SK-N-MC (cell line): ENCODE data around the gene ADCY2.

ENCODE experiments used
- DNase-seq: peaks from one replicate; pipeline ENCODE4 v3.0.0-alpha.2; 2011; ENCODE audit warnings: low read depth, low spot score
- H3K27ac ChIP-seq: fragments of 200-600 bp; sonication (generic); 2 replicates; pipeline ENCODE4 v1.5.1; 2016; ENCODE audit warnings: mixed run types
- H3K36me3 ChIP-seq: fragments of 200-600 bp; sonication (generic); 2 replicates; pipeline ENCODE4 v1.6.1; 2017; ENCODE audit warnings: antibody characterized with exemption, low read length, mixed read lengths; ENCODE audit not compliant: insufficient read depth
- H3K4me3 ChIP-seq: fragments of 200-600 bp; sonication (generic); 2 replicates; pipeline ENCODE4 v1.5.1; 2016
- H3K9ac ChIP-seq: fragments of 200-600 bp; sonication (generic); 2 replicates; pipeline ENCODE4 v1.8.0; 2017; ENCODE audit warnings: mixed run types, mixed read lengths; ENCODE audit not compliant: insufficient read length
- H3K9me3 ChIP-seq: fragments of 200-600 bp; sonication (generic); 2 replicates; pipeline ENCODE4 v1.6.1; 2017; ENCODE audit warnings: low read depth, mild to moderate bottlenecking, antibody characterized with exemption, low read length, moderate library complexity, mixed read lengths
- EZH2 ChIP-seq: fragments of 200-600 bp; sonication (generic); IDR thresholded peaks from one replicate; pipeline ENCODE4 v1.6.1; 2017; ENCODE audit warnings: antibody characterized with exemption
- FOXP2 ChIP-seq: optimal IDR thresholded peaks from 2 replicates; pipeline ENCODE3; 2011; ENCODE audit warnings: mild to moderate bottlenecking, moderate library complexity; ENCODE audit not compliant: insufficient read depth; ENCODE audit errors: extremely low read length, control extremely low read depth
- POLR2AphosphoS5 ChIP-seq: IDR thresholded peaks from 2 replicates; pipeline ENCODE4 v1.6.1; 2012; ENCODE audit warnings: mild to moderate bottlenecking, low read depth, low read length, borderline replicate concordance

Gene ADCY2

DNA sequence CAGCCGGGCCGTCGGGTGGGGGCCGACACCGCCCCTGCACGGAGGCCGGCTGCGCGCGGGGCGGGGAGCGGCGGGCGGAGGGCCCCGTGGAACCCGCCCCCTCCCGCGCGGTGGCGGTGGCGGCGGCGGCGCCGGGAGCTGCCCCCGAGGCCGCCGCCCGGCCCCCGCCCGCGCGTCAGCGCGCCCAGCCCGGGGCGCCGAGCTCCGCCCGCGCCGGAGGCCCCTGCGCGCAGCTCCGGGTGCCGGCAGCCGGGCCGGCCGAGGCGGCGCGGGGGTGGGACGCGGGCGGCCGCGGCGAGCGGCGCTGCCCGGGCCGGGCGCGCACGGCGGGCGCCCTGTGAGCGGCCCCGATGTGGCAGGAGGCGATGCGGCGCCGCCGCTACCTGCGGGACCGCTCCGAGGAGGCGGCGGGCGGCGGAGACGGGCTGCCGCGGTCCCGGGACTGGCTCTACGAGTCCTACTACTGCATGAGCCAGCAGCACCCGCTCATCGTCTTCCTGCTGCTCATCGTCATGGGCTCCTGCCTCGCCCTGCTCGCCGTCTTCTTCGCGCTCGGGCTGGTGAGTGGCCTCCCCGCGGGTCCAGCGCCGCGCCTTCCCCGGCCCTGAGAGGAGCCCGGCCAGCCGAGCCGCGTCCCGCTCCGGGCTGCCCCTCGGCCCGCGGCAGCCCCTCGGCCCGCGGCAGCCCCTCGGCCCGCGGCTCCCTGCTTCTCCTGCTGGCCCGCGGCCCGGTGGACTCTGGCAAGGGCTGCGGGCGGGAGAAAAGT is at the start of gene ADCY2:
Gene ADCY2, plus strand, starts transcription at position 192 of the 766 bp plus-strand sequence. Its CDS starts 159 bp downstream, at position 351.
- no peak within 1 kb of the TSS for H3K4me3 ChIP-seq

DNA sequence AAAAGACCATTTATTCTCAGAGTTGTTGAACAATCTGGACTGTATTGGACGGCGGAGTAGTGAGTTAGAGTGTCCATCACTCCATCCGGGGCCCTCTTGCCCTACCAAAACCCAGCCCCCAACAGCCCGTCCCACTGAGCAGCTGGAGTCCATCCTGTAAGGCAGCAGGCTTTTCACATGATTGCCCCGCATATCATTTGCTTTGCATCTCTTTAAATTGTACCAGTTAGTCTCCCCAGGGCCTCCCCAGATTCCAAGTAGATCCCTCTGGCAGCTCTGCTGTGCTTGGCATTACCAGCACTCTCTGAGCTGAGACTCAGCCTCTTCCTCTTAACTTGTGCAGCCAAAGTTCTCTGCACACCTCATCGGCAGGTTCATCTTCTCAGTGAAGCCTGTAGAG is 48.6 kb upstream of the ADCY2 start:
- no peak for DNase-seq
- no peaks in the 10 kb centered on the region for H3K36me3 ChIP-seq

More for the DNA sequence above, at the start of gene ADCY2:
- Histone ChIP-seq H3K9ac (no peak within 1 kb of the TSS), H3K36me3 (no peaks in the 10 kb centered on the region), H3K27ac (no peak within 1 kb of the TSS), H3K9me3 (no peaks in the 10 kb centered on the region)
- TF ChIP-seq FOXP2 (no peak), POLR2AphosphoS5 (no peak), EZH2 (no peak)
- no peak for DNase-seq

DNA sequence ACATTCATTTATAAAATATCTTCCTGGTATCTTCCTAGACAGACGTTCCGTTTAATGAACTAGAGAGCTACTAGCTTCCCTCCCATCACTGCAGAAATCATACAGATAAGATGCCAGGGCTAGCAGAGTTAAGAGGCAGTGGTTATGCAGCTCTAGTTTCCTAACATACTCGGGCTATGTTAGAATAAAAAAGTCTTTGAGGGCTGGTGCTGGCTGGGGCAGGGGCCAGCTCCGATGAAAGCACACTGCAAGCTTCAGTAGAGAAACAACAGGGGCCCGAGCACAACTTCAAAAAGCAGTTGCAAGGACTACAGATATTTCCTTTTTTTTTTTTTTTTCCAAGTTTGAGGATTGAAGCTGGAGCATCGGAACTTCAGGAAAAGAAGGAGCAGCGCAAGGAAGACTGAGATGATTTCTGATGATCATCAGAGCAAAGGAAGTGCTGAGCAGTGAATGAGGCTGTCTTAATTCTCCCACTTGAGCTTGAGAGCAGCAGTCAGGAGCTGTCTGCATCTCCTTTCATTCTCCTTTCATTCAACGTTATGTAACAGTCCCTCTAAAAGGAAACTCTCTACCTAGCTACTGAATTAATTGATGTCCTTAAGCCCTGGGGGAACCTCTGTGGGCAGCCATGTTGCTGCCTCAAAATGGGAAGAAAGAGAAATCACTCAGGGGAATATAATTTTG is 47.6 kb upstream of the ADCY2 start:
- Histone ChIP-seq H3K9ac (no peak overlapping the region), H3K27ac (no peak overlapping the region), H3K4me3 (no peak overlapping the region), H3K9me3 (no peaks in the 10 kb centered on the region), H3K36me3 (no peaks in the 10 kb centered on the region)
- TF ChIP-seq EZH2 (no peak), POLR2AphosphoS5 (no peak), FOXP2 (no peak)
- DNase-seq = no peak

More for the DNA sequence above, 48.6 kb upstream of the ADCY2 start:
- TF ChIP-seq FOXP2 (no peak), EZH2 (no peak), POLR2AphosphoS5 (no peak)
- no peak overlapping the region for H3K27ac ChIP-seq
- H3K4me3 ChIP-seq = no peak overlapping the region
- H3K9me3 ChIP-seq = no peaks in the 10 kb centered on the region
- H3K9ac ChIP-seq = no peak overlapping the region

DNA sequence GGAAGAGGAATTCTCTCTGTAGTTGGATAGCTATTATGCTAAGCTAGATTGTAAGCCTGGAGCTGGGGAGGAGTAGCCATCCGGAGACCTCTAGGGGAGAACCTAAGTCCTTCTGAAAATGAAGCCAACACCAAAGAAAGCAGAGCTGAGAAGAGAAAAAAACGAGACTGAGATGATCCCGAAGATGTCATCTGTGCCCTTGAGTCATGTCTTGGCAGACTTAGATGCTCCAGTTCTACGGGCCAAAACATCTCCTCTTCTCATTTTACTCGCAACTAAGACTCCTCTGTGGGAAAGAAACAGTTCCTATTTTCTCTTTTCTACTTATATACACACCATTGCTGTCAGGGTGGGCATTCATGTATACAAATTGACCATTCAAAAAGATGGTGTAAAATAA is 34.3 kb upstream of the ADCY2 start:
- no peak overlapping the region for H3K27ac ChIP-seq
- H3K9me3 ChIP-seq = no peaks in the 10 kb centered on the region
- no peak overlapping the region for H3K4me3 ChIP-seq
- no peaks in the 10 kb centered on the region for H3K36me3 ChIP-seq
- no peak overlapping the region for H3K9ac ChIP-seq
- TF ChIP-seq EZH2 (no peak), FOXP2 (no peak), POLR2AphosphoS5 (no peak)
- no peak for DNase-seq

DNA sequence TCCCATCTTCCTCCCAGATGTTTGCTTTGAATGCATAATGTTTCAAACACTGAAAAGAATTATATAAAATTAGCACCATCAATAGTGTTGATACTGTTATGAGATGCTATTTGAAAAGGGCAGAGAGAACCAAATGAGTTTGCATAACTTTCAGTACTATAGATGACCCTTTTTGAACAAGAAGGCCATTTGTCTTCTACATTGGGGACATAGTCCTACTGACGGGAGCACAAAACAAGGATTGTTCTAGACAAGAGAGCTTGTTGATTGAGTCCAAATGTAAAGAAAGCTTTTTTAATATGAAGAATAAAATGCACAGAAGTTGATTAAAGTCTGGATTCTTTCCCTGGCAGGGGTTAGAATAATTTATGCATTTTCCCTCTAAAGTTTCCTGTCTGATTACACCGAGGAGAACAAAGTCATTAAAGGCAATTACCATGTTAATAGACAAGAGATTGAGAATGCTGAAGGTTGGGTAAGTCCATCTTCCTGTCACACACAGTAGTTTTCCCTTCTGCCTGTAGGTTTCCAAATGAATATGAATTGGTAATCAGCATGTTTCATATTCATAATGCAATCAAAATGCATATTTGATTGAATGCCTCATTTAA is 32.8 kb upstream of the ADCY2 start:
- no peak for TF ChIP-seq POLR2AphosphoS5
- no peak overlapping the region for H3K4me3 ChIP-seq
- H3K36me3 ChIP-seq = no peaks in the 10 kb centered on the region
- H3K9ac ChIP-seq = no peak overlapping the region
- H3K27ac ChIP-seq = no peak overlapping the region
- H3K9me3 ChIP-seq = no peaks in the 10 kb centered on the region
- DNase-seq = no peak

DNA sequence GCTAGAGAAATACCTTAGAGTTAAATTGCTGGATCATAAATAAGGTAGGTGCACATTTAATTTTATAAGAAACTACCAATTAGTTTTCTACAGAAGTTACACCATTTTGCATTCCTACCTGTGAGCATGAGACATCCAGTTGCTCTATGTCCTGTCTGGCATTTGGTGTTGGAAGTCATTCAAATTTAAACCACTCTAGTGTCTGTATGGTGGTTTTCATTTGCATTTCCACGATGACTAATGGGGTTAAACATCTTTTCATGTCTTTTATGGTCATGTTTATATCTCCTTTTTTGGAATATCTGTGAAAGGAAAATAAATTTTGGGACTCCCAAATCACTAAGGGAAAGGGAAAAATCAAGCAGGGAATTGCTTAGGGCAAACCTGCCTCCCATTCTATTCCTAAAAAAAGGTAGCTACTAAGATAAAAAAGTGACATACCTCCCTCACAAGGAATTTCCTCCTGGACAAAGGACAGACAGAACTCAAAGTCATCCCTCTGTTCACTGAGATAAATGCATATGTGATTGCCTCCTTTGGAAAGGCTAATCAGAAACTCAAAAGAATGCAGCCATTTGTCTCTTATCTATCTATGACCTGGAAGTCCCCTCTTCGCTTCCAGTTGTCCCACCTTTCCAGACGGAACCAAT is 31.6 kb upstream of the ADCY2 start:
- no peak overlapping the region for H3K27ac ChIP-seq
- H3K4me3 ChIP-seq = no peak overlapping the region
- H3K9ac ChIP-seq = no peak overlapping the region
- TF ChIP-seq POLR2AphosphoS5 (no peak), FOXP2 (no peak), EZH2 (no peak)
- no peak for DNase-seq
- H3K36me3 ChIP-seq = no peaks in the 10 kb centered on the region
- no peaks in the 10 kb centered on the region for H3K9me3 ChIP-seq

DNA sequence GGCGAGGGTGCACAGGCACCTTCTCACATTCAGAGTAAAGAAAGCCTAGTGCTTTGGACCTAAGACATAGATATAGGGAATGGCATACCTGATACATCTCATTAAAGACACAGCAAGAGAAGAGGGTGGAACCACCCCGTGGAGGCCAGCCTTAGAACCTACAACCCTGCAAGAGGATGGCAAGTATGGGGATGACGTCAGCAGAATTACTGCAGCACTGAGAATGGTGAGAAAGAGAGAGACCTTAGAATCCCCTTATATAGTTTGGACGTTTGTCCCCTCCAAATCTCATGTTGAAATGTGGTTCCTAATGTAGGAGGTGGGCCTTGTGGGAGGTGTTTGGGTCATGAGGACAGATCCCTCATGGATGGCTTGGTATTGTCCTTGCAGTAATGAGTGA is 28.2 kb upstream of the ADCY2 start:
- Histone ChIP-seq H3K9me3 (no peaks in the 10 kb centered on the region), H3K27ac (no peak overlapping the region), H3K4me3 (no peak overlapping the region), H3K36me3 (no peaks in the 10 kb centered on the region), H3K9ac (no peak overlapping the region)
- TF ChIP-seq FOXP2 (no peak), POLR2AphosphoS5 (no peak), EZH2 (no peak)
- no peak for DNase-seq

DNA sequence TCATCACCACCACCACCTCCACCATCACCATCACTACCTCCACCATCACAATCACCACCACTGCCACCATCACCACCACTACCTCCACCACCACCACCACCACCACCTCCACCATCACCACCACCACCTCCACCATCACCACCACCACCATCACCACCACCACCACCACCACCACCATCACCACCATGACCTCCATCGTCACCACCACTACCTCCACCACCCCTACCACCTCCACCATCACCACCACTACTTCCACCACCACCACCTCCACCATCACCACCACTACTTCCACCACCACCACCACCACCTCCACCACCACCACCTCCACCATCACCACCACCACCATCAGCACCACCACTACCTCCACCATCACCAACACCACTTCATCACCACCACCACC is 23.5 kb upstream of the ADCY2 start:
- Histone ChIP-seq H3K9ac (no peak overlapping the region), H3K4me3 (no peak overlapping the region), H3K36me3 (no peaks in the 10 kb centered on the region), H3K9me3 (no peaks in the 10 kb centered on the region), H3K27ac (no peak overlapping the region)
- TF ChIP-seq FOXP2 = no peak
- TF ChIP-seq EZH2 = no peak
- no peak for TF ChIP-seq POLR2AphosphoS5
- DNase-seq = no peak
